NCI-H748 treated with DMSO at 0.1 percent for 48 hours (cell line): ENCODE measurements around the gene PCDHGC5.

ENCODE experiments used
- DNase-seq: peaks from one replicate; lab custom pipeline; 2025; lab: John Stamatoyannopoulos, UW

Gene PCDHGC5

DNA sequence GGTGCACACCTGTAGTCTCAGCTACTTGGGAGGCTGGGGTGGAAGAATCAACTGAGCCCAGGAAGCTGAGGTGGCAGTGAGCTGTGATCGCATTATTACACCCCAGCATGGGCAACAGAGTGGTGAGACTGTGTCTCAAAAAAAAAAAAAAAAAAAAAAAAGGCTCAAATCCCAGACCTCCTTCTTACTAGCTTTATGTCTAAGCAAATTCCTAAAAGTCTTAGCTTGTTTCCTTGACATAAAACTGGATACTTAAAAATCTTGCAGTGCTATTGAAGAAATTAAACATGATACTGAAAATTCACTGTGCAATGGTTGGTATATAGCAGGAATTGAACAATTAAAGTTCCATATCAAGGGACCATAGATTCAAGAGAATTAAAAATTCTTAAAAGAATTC, 45.0 kb downstream of the PCDHGC5 start:
- no peak for DNase-seq

DNA sequence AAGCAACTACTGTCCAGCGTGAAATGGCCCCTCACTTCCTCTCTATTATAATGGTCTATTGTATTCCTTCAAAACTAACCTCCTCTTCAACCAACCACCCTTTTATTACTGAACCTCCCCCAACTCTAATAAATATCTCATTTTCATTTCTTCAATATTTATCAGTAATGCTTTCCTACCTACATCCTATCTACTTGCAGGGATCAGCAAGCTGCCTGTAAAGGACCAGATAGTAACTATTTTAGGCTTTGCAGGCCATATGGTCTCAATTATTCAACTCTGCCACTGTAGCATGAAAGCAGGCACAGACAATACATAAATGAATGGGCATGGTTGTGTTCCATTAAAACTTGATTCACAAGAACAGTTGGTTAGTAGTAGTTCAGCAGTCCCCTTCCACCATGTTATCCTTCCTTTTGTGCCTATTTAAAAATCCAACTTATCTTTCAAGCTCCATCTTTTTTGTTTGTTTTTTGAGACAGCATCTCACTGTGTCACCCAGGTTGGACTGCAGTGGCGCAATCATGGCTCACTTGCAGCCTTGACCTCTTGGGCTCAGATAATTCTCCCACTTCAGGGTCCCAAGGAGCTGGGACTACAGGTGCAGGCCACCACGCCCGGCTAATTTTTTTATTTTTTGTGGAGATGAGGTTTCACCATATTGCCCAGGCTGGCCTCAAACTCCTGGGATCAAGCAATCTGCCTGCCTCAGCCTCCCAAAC, 45.8 kb downstream of the PCDHGC5 start:
- DNase-seq: no peak
